Stimulated activated CD4-positive, alpha-beta T cell treated with anti-CD3 and anti-CD28 coated beads, Interleukin-1b, Interleukin-23, amount 100 ng/mL, for 24 hours (primary cell): ENCODE data around the gene TSHZ2.
"Not testable (repeated sequence)": the region's sequence is repeated elsewhere in the genome, so short reads cannot be mapped to it uniquely, and the experiment has no call there.

Experiments
- DNase-seq, 4 experiments: peaks; one replicate each; pipeline ENCODE4 v3.0.0-alpha.2; 2020; ENCODE audit warnings: low read depth in 4 of 4, low spot score in 1 of 4

TSHZ2 gene

DNA sequence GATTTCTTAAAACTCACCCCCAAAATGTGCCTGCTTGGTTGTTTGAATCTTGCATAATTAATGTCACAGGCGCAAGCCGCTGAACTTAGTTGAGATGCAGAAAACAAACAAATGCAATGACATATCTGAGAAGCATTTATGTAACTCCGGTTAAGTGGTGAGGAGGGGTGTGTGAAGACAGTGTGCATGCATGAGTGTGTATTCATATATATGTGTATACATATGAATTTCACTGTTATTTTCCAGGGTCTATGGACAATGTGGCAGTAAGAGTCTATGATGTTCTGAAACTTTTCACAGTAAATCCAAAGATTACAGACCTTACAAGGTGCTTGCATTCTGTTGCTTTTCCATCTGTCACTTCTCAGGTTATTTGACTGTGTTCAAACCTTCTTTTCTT, 518.5 kb downstream of the TSHZ2 start:
- DNase-seq = no peak

DNA sequence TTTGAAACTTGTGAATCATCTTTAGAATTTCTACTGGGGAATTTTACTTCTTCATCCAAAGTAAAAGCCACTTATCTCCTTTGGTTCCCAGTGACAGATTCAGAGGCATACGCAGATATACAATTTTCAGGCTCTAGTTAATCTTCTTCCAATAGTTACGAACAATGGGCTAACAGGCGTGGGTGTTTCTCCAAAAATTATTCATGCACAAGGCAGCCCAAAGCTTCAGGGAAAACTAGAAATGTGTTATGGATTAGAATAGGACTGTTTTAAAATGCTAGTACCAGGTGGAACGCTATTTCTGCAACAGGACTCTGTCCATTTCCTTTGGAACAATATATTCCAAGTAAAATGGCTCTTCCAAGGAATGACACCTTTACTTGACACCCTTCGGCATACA, 519.3 kb downstream of the TSHZ2 start:
- DNase-seq = no peak

DNA sequence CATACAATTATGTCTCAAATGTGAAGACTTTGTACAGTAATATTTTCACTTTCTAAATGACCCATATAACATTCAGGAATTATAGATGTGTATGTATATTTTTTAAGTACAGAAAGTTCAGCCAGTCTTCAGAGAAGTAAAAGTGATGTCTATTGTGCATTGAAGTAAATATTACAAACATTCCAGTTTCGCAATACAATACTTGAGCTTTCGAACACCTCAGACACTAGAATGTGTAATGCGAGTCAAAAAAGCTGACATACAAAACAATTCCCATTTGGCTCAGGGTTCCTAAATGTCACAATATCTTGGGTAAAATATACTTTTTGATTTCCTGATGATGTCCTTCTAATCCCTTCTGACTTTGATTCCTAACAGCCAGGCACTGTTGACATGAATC, 520.1 kb downstream of the TSHZ2 start:
- no peak for DNase-seq

- DNase-seq = no peak
These were observed 521.2 kb downstream of the TSHZ2 start for GRCh38 chr20:53493311-53493857.

DNA sequence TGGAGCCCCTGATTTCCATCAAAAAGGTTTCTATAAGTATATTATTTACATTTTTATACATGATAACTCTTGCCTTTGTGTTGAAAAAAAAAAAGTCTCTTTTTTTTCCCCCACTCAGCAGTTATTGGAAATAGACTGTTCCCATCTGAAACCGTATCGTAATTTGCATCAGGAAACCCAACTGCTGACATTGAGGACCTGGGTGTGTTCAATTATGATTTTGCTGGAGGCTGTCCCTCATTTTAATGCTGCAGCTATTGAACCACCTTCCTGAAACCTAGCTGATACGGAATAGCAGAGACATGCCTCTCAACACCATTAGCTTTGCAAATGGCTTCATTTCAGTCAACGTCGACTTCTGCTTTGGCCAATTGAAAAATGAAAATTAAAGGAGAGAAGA, 522.6 kb downstream of the TSHZ2 start:
- DNase-seq = no peak

- DNase-seq = no peak
These were observed 523.4 kb downstream of the TSHZ2 start for GRCh38 chr20:53495398-53496092.

DNA sequence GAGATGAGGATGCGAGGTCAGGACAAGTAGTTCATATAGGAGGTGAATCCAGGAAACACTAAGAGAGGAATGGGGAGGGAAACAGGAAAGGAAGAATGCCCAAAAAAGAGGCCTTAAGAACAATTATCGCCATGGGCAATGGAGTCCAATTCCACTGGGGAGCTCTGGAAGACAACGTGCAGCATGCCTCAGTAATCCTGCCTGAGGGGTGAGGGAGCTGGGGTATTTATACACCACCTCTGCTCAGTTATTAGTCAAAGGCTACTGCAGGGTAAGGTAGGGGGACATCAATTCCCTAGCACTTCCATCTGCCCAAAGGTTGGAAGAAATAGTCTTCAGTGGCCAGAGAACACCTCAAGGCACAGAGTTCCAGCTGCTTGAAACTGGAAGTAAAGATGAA, 525.1 kb downstream of the TSHZ2 start:
- DNase-seq = no peak

GRCh38 chr20:53498341-53498740, 526.2 kb downstream of the TSHZ2 start:
- DNase-seq = no peak

DNA sequence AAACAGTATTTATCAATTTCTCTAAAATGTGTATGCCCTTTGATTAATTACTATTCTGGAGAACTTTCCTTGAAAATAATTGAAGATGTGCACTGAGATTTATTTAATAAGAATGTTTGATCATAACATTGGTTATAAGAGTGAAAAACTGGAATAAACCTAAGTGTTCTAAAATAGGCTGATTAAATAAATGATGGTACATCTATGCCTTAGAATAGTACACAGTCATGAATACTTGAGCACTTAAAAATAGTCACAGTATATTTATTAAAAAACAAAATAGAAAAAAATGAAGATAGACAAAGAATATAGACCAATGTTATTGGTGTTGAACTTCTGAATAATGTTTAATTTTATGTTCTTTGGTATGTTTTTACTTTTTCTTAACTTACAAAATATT, 528.5 kb downstream of the TSHZ2 start:
- DNase-seq = no peak

DNA sequence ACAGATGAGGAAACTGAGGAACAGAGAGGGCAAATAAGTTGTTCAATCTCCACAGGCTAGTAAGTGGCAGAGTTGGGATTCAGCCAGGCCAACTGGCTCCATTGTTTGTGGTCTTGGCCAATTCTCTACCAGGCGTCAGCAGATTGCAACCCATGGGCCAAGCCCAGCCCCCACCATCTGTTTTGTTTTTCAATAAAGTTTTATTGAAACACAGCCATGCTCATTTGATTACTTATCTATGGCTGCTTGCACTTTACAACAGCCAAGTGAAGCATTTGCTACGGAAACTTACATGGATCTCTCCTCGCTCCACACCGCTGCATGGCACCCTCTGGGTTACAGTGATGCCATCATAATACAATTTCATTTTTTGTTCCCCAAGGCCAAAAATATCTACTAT, 530.7 kb downstream of the TSHZ2 start:
- DNase-seq = no peak

DNA sequence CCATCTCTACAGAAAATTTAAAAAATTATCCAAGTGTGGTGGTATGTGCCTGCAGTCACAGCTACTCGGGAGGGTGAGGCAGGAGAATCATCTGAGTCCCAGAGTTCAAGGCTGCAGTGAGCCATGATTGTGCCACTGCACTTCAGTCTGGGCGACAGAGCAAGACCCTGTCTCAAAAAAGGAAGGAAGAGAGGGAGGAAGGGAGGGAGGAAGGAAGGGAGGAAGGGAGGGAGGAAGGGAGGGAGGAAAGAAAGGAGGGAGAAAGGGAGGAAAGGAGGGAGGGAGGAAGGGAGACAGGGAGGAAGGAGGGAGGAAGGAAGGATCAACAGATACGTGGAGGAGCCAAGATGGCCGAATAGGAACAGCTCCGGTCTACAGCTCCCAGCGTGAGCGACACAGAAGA, 531.4 kb downstream of the TSHZ2 start:
- no peak for DNase-seq

GRCh38 chr20:53504106-53504505, 531.9 kb downstream of the TSHZ2 start:
- DNase-seq = not testable (repeated sequence)

DNA sequence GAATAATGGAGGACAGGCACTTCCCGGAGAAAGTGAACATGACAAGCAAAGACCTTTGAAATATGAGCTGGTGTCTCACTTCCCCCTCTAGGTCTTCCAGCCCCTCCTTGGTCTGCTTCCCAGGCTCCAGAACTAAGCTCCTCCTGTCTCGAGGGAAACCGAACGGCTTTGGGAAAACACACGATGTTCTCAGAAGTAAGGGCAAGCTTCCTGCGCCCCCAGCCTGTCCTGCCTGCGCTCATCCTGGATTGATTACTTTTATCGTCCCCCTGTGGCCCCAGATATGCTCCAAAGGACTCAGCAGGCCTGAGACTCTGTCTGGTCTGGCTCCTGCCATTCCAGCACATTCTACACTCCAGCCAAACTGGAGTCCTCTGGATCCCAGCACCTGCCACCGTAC, 538.1 kb downstream of the TSHZ2 start:
- no peak for DNase-seq

DNA sequence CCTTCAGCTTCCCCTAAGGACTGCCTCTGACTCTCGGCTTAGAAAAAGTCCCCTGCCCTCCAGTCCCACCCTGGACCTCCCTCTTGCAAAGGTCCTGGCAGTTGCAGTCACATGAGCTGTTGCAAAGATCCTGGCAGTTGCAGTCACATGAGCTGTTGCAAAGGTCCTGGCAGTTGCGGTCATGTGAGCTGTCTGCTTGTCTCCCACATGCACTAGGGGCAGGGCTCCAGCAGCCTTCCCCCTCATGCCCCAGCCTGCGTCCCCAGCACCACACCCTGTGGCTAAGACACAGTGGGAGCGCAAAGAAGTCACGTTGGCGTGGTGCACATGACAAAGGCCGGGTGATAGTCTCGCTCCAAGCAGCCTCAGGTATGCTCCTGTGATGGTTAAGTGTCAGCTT, 538.5 kb downstream of the TSHZ2 start:
- DNase-seq = no peak

- no peak for DNase-seq
These were observed 539.9 kb downstream of the TSHZ2 start for GRCh38 chr20:53512076-53512475.

DNA sequence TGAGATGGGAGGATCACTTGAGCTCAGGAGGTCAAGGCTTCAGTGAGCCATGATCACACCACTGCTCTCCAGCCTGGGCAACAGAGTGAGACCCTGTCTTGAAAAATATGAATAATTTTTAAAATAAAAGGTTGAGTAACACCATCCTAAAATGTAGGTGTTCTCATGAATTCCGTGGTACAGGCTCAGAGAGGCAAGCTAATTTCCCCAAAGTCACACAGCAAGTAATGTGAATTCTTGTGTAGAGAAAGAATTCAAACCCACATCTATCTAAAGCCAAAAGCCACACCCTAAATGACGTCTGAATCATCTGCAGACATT, 541.0 kb downstream of the TSHZ2 start:
- no peak for DNase-seq

DNA sequence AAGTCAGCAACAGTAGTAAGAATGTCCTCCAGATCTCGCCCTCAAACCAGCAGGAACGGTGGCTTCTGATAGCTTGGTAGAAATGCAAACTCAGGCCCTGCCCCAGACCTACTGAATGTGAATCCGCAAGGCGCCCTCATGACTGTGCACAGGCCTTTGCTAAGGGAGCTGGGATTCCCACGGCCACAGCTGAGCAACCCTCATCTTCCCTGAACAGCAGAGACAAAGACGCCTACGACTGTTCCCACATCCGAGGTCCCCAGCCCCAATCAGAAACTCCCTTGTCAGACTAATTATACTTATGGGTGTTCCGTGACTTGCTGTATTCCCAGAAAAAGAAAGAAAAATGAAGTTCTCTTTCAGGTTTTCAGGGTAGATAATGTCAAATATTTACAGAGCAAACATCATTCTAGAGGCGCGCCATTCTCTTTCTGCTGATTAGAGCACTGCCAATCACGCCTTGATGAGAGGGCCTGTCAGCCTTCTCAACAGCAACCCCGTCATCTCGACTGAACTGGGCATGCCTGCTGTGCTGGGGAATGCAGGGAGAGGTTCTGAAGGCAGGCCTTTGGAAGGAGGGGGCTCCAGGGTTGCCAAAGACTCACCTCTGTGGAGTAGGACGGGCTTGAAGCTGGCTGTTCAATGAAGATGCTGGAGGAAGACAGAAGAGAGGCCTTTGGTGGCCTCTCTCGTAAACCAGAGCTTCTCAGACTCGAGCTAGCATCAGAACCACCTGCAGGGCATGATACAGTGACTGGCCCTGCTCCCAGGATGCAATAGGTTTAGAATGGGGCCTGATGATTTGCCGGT, 541.5 kb downstream of the TSHZ2 start:
- DNase-seq = no peak

- DNase-seq = no peak
These were observed 543.6 kb downstream of the TSHZ2 start for GRCh38 chr20:53515749-53516148.

GRCh38 chr20:53517146-53517545, 545.0 kb downstream of the TSHZ2 start:
- DNase-seq = no peak

DNA sequence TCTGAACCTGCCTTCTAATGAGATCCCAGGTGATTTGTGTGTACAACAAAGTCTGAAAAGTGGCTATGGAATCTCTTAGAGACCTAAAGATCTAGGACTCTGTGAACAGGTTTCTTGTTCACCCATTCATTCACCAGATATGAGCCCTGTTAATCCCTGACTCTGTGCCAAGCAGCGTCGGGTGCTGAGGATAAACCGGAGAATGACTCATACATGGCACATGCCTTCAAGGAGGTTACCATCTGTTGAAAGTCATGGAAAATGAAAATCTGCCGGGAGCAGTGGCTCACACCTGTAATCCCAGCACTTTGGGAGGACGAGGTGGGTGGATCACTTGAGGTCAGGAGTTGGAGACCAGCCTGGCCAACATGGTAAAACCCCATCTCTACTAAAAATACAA, 549.3 kb downstream of the TSHZ2 start:
- not testable (repeated sequence) for DNase-seq

DNA sequence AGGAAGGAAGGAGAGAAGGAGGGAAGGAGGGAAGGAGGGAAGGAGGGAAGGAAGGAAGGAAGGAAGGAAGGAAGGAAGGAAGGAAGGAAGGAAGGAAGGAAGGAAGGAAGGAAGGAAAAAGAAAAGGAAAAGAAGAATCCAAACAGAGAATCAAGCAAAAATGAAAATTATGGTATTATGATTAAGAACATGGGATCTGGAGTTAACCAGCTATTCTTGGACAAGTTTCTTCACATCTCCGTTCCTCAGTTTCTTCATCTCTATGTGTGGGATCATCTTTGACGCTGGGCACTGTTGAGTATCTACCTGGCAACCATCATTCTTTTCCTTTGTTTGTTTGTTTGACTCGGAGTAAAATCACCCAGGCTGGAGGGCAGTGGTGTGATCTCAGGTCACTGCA, 549.9 kb downstream of the TSHZ2 start:
- DNase-seq = no peak

DNA sequence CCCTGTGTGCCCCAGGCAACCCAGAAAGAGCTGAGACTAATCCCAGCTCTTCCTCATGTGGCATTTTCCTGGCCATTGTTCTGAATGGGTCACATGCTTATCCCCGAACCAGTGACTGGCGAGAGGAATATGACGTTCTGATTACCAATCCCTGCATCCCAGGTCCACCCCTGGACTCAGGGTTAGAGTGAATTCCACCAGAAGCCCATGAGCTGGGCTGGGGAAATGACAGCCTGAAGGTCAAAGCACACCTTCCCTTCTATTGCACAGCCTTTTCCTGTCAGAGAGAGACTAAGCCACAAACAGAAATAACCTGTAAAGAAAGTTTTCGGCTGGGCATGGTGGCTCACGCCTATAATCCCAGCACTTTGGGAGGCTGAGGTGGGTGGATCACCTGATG, 550.5 kb downstream of the TSHZ2 start:
- DNase-seq = no peak

DNA sequence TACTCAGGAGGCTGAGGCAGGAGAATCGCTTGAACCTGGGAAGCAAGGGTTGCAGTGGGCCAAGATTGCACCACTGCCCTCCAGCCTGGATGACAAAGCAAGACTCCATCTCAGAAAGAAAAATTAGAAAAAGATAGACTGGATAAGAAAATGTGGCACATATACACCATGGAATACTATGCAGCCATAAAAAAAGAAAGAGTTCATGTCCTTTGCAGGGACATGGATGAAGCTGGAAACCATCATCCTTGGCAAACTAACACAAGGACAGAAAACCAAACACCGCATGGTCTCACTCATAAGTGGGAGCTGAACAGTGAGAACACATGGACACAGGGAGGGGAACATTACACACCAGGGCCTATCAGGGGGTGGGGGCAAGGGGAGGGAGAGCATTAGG, 551.5 kb downstream of the TSHZ2 start:
- not testable (repeated sequence) for DNase-seq
